Immature natural killer cell (primary cell): Measurements from ENCODE around the gene PCDH17. TPM values are rescaled to one million over a fixed set of nuclear protein-coding genes. Genes with fewer than 3 reads are reported as not detected.

Experiments
- DNase-seq, 3 donors: peaks; one replicate each; pipeline ENCODE4 v3.0.0; 2022; ENCODE audit warnings: mixed read lengths in 1 of 3
- H3K27ac Mint-ChIP-seq, 6 donors: one replicate each; pipeline ENCODE4 v1.8.0; 2020; ENCODE audit warnings: mixed read lengths in 6 of 6, mild to moderate bottlenecking in 5 of 6, inconsistent platforms in 4 of 6, moderate library complexity in 3 of 6
- H3K27me3 Mint-ChIP-seq, 3 donors: one replicate each; pipeline ENCODE4 v1.8.0; 2020 to 2021; ENCODE audit warnings: low read depth in 3 of 3, mild to moderate bottlenecking in 3 of 3, mixed read lengths in 3 of 3, moderate library complexity in 3 of 3, inconsistent platforms in 1 of 3
- H3K36me3 Mint-ChIP-seq, 3 donors: one replicate each; pipeline ENCODE4 v1.8.0; 2020; ENCODE audit warnings: mixed read lengths in 3 of 3, inconsistent platforms in 2 of 3, mild to moderate bottlenecking in 2 of 3
- H3K4me1 Mint-ChIP-seq, 2 donors: one replicate each; pipeline ENCODE4 v1.8.0; 2020; ENCODE audit warnings: inconsistent platforms in 2 of 2, mild to moderate bottlenecking in 2 of 2, mixed read lengths in 2 of 2, moderate library complexity in 1 of 2
- H3K4me3 Mint-ChIP-seq, 5 donors: one replicate each; pipeline ENCODE4 v1.8.0; 2020; ENCODE audit warnings: mild to moderate bottlenecking in 5 of 5, mixed read lengths in 5 of 5, inconsistent platforms in 3 of 5, moderate library complexity in 3 of 5
- H3K9me3 Mint-ChIP-seq, 6 donors: one replicate each; pipeline ENCODE4 v1.8.0; 2020; ENCODE audit warnings: mild to moderate bottlenecking in 6 of 6, mixed read lengths in 6 of 6, inconsistent platforms in 4 of 6, moderate library complexity in 3 of 6
- polyA plus RNA-seq, 3 donors: library from polyadenylated mRNA; unstranded; fragments of 300-500 nt; fragmentation: Illumina TruSeq; gene quantifications; one replicate each; pipeline ENCODE4 v1.2.3, GENCODE V29; 2021

PCDH17 gene
- polyA plus RNA-seq, 3 donors from 2014 or later: not detected

DNA sequence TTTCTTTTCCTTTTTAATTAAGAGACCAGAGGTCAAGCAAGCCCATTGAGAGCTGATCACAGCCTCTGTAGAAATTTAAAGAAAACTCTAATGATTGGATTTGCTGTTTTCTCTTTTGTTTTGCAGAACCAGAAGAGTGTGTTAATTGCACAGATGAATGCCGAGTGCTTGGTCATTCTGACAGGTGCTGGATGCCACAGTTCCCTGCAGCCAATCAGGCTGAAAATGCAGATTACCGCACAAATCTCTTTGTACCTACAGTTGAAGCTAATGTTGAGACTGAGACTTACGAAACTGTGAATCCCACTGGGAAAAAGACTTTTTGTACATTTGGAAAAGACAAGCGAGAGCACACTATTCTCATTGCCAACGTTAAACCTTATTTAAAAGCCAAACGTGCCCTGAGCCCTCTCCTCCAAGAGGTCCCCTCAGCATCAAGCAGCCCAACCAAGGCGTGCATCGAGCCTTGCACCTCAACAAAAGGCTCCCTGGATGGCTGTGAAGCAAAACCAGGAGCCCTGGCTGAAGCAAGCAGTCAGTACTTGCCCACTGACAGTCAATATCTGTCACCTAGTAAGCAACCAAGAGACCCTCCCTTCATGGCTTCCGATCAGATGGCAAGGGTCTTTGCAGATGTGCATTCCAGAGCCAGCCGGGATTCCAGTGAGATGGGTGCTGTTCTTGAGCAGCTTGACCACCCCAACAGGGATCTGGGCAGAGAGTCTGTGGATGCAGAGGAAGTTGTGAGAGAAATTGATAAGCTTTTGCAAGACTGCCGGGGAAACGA is 93.1 kb downstream of the PCDH17 start:
- H3K4me1 Mint-ChIP-seq: no peaks in the 10 kb centered on the region
- H3K36me3 Mint-ChIP-seq: peaks cover 0 to 6% (median 0%) of the 10 kb centered on the region in 3 donors
- peaks cover 4 to 31% (median 17%) of the 10 kb centered on the region in 6 donors for H3K9me3 Mint-ChIP-seq
- no peaks in the 10 kb centered on the region for H3K27me3 Mint-ChIP-seq
- no peak overlapping the region for H3K4me3 Mint-ChIP-seq
- H3K27ac Mint-ChIP-seq: no peak overlapping the region
- no peak for DNase-seq

DNA sequence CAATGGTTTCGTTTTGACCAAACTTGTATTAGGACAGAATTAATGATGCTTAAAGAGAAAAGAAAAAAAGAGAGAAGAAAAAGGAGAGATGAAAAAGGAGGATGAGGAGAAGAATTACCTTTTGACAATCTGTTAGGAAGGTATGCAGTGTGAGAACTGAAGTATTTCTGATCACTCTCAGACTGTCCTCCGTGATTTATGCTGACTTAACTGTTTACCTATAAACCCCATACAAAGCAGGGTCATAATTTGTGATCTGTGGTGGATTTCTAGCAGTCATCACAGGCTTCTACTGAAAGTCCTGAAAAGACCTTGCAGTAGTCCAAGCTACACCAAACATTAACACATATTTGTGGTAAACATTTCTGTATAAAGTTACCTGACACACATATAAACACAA is 93.9 kb downstream of the PCDH17 start:
- no peak overlapping the region for H3K4me3 Mint-ChIP-seq
- no peak for DNase-seq
- no peaks in the 10 kb centered on the region for H3K4me1 Mint-ChIP-seq
- H3K9me3 Mint-ChIP-seq: peaks cover 4 to 31% (median 18%) of the 10 kb centered on the region in 6 donors
- H3K27ac Mint-ChIP-seq: no peak overlapping the region
- H3K27me3 Mint-ChIP-seq: no peaks in the 10 kb centered on the region
- H3K36me3 Mint-ChIP-seq: peaks cover 0 to 6% (median 0%) of the 10 kb centered on the region in 3 donors

DNA sequence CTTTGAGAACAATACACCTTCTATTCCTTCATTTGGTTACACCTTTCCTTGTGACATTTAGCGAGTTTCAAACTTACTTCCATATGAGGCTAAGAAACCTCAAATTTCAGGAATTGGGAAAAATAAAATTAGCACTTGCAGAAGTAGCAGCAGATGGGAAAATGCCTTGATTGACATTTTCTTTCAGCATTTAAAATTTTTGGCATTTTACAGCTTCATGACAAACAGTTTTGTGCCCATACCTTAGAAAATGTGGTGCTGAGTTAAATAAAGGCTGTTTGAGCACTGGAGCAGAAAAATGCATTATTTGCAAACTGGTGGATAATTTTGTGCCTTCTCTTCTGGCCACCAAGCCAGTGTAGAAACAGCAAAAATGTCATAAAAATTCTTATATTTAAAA is 95.4 kb downstream of the PCDH17 start:
- H3K9me3 Mint-ChIP-seq: peaks cover 5 to 21% (median 15%) of the 10 kb centered on the region in 6 donors
- no peaks in the 10 kb centered on the region for H3K4me1 Mint-ChIP-seq
- peaks cover 0 to 3% (median 0%) of the 10 kb centered on the region in 3 donors for H3K36me3 Mint-ChIP-seq
- H3K27ac Mint-ChIP-seq: no peak overlapping the region
- no peak overlapping the region for H3K4me3 Mint-ChIP-seq
- H3K27me3 Mint-ChIP-seq: no peaks in the 10 kb centered on the region
- no peak for DNase-seq

DNA sequence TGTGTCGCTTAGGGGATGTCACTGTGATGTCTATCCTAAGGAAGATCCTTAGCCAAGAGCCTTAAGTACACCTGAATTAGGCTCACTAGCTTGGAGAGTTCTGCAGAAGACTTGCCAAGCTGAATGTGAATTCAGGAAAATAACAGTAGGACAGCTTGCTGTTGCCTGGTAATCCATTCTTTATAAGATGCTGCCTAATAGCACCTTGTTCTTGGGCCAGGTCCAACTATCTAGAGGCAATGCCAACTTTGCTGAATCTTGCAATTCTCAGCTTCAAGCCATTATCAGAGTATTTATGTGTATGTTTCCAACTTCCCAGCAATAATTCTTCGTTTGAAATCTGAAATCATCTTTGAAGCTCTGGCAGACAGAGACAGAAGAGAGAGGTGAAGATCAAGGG is 102.8 kb downstream of the PCDH17 start:
- Mint-ChIP-seq H3K4me3 (no peak overlapping the region), H3K36me3 (no peaks in the 10 kb centered on the region), H3K4me1 (no peaks in the 10 kb centered on the region), H3K27me3 (no peaks in the 10 kb centered on the region), H3K9me3 (peaks cover 5 to 40% (median 25%) of the 10 kb centered on the region in 6 donors), H3K27ac (no peak overlapping the region)
- DNase-seq: no peak

DNA sequence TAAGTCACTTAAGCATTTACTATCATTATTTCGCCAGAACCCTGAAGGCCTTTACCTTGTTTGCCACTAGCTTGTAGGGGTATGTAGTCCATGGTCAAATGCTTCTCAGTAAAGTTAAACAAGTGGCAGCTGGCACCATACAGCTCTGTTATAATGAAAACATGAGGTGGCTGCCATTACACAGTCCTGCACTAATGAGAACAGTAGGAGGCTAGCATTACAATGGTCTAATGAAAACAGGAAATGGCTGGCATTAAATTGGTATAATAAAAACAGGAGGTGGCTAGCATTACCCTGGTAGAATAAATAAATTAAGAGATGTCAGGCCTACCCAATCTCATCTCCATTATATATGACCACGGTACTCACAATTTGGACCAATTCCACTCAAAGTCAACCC is 107.5 kb downstream of the PCDH17 start:
- Mint-ChIP-seq H3K4me1 (no peaks in the 10 kb centered on the region), H3K27me3 (no peaks in the 10 kb centered on the region), H3K4me3 (no peak overlapping the region), H3K27ac (no peak overlapping the region), H3K36me3 (no peaks in the 10 kb centered on the region), H3K9me3 (peaks cover 6 to 41% (median 22%) of the 10 kb centered on the region in 6 donors)
- no peak for DNase-seq

DNA sequence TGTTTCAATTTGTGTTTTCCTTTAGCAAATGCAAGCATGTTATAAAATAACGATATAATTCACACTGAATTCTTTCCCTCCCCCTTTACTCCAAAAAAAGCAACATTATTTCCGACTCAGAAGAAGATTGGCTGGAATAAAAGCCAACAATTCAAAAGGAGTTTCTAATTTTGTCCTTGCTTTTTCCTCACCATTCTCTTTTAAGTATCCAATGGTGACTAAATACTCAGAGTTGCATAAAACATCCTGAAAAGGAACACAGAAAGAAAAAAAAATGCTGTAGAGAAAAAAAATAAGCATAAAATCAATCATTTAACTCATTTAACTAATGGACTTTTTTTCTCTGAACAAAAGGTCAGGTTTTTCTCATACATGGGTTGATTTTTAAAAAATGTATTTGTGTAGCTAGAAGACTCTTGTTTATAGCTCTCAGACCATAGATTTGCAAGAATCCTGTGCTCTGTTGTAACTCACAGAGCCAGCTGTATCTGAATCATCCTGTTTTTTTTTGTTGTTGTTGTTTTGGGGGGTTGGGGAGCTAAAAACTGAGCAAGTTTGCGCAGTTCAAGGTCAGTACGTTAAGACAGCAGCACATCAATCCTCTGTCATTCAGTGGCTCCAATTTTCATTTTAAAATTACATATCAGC is 108.1 kb downstream of the PCDH17 start:
- no peak overlapping the region for H3K27ac Mint-ChIP-seq
- H3K9me3 Mint-ChIP-seq: peaks cover 5 to 39% (median 22%) of the 10 kb centered on the region in 6 donors
- DNase-seq: no peak
- no peak overlapping the region for H3K4me3 Mint-ChIP-seq
- no peaks in the 10 kb centered on the region for H3K27me3 Mint-ChIP-seq
- no peaks in the 10 kb centered on the region for H3K36me3 Mint-ChIP-seq
- no peaks in the 10 kb centered on the region for H3K4me1 Mint-ChIP-seq

DNA sequence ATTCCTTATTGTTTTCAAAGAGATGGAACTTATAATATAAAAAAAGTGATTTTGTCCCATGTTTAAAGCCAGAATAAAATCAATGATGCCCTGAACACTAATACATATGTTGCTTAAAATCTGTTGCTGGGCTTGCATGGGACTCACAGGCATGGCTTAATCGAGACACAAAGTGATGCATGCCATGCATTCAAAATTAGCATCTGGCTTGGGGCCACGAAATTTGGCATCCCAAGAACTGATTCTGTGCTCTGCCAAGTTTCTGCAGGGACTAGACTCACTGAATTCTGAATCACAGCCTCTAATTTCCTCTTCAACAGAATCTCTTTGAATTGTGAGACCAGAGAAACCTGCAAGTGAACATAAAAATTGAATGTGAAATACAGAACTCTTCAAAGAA is 109.2 kb downstream of the PCDH17 start:
- Mint-ChIP-seq H3K4me1 (no peaks in the 10 kb centered on the region), H3K27me3 (no peaks in the 10 kb centered on the region), H3K36me3 (no peaks in the 10 kb centered on the region), H3K4me3 (no peak overlapping the region), H3K27ac (no peak overlapping the region), H3K9me3 (peaks cover 2 to 33% (median 17%) of the 10 kb centered on the region in 6 donors)
- no peak for DNase-seq

DNA sequence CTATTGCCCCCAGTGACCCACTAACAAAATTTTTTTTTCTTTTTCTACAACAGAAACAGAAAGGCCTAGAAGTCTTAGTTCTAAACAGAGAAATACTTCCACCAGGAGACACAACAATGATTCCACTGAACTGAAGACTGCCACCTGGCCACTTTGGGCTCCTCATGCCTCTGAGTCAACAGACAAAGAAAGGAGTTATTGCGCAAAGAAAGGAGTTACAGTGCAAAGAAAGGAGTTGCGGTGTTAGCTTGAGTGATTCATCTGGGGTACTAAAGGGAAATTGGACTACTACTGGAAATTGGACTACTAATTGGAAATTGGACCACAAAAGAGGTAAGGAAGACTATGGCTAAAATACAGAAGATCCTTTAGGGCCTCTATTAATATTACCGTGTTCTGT is 116.6 kb downstream of the PCDH17 start:
- no peak for DNase-seq
- Mint-ChIP-seq H3K9me3 (peaks cover 11 to 42% (median 26%) of the 10 kb centered on the region in 6 donors), H3K36me3 (peaks cover 0 to 5% (median 0%) of the 10 kb centered on the region in 3 donors), H3K27me3 (no peaks in the 10 kb centered on the region), H3K4me3 (no peak overlapping the region), H3K4me1 (no peaks in the 10 kb centered on the region), H3K27ac (no peak overlapping the region)

DNA sequence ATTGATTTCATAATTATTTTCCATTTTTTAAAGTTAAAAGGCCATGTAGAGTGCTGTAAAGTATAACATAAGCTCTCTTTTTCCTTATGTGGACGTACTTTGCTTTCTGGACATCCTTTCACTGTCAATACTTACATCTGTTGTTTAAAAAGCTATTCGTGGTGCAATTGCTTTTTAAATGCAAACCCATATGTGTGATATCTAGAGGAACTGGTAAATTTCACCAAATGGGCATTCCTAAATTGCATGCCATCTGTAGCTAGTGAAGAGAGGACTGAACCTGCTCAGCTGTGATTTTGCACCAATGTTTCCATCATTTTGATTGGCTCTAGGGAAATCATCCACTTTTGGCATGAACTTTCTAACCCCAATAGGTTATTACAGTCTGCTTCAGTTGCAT is 129.4 kb downstream of the PCDH17 start:
- Mint-ChIP-seq H3K9me3 (peaks cover 7 to 51% (median 17%) of the 10 kb centered on the region in 6 donors), H3K4me1 (no peaks in the 10 kb centered on the region), H3K27me3 (peaks cover 0 to 3% (median 0%) of the 10 kb centered on the region in 3 donors), H3K36me3 (no peaks in the 10 kb centered on the region), H3K4me3 (no peak overlapping the region), H3K27ac (no peak overlapping the region)
- no peak for DNase-seq

DNA sequence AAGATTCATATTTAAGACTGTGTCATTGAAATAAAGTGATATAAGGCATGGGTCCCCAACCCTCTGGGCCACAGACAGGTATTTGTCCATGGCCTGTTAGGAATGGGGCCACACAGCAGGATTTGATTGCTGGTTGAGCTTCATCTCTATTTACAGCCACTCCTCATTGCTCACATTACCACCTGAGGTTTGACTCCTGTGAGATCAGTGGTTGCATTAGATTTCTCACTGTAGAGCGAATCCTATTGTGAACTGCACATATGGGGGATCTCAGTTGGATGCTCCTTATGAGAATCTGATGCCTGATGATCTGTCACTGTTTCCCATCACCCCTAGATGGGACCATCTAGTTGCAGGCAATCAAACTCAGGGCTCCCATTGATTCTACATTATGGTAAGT is 132.1 kb downstream of the PCDH17 start:
- Mint-ChIP-seq H3K4me3 (no peak overlapping the region), H3K27ac (no peak overlapping the region), H3K4me1 (no peaks in the 10 kb centered on the region), H3K27me3 (no peaks in the 10 kb centered on the region), H3K36me3 (no peaks in the 10 kb centered on the region), H3K9me3 (peaks cover 5 to 38% (median 18%) of the 10 kb centered on the region in 6 donors)
- DNase-seq: no peak
